ENCODE data around the gene TUT7.
A peak's percentile ranks its signal among the peaks of the same experiment; 100 is the strongest.

Gene TUT7

GRCh38 chr9:86282979-86283535 lies 71.2 kb downstream of the TUT7 start:
- Histone ChIP-seq H3K79me2 (ENCODE audit: insufficient read depth, low read length) (peaks cover 30% of the 10 kb centered on the region), H3K9me2 (replicated peaks; ENCODE audit: insufficient read depth, low read length) (no peaks in the 10 kb centered on the region), H3F3A (ENCODE audit: insufficient read depth) (peaks cover 4% of the 10 kb centered on the region; the same call in 1 of the 2 replicates), H3K9ac (ENCODE audit: low read length) (peak overlapping the region; percentile 67), H2AFZ (ENCODE audit: low read depth, low read length, severe bottlenecking) (peak overlapping the region; percentile 80), H3K36me3 (ENCODE audit: low read length) (no peaks in the 10 kb centered on the region; the same call in 1 of the 2 replicates), H3K9me3 (ENCODE audit: insufficient read depth, low read length) (no peaks in the 10 kb centered on the region), H3K27ac (ENCODE audit: low read depth, low read length) (peak overlapping the region; percentile 28), H3K4me3 (ENCODE audit: insufficient read depth, low read length, poor library complexity, severe bottlenecking) (peak overlapping the region; percentile 85), H3K27me3 (ENCODE audit: low read length) (no peaks in the 10 kb centered on the region), H3K4me2 (ENCODE audit: low read depth, low read length, poor library complexity, severe bottlenecking) (peak overlapping the region; percentile 92), H4K20me1 (ENCODE audit: low read depth, low read length) (0 out of 2 replicates have a peak, but pooled peaks cover 1% of the 10 kb centered on the region)
- TF ChIP-seq EZH2phosphoT487 (conservative IDR thresholded peaks at IDR 0.05; ENCODE audit: low read length) (no peak), CTCF (IDR thresholded peaks at IDR 0.05; ENCODE audit: insufficient read depth, low read length, poor library complexity, severe bottlenecking) (no peak)

DNA sequence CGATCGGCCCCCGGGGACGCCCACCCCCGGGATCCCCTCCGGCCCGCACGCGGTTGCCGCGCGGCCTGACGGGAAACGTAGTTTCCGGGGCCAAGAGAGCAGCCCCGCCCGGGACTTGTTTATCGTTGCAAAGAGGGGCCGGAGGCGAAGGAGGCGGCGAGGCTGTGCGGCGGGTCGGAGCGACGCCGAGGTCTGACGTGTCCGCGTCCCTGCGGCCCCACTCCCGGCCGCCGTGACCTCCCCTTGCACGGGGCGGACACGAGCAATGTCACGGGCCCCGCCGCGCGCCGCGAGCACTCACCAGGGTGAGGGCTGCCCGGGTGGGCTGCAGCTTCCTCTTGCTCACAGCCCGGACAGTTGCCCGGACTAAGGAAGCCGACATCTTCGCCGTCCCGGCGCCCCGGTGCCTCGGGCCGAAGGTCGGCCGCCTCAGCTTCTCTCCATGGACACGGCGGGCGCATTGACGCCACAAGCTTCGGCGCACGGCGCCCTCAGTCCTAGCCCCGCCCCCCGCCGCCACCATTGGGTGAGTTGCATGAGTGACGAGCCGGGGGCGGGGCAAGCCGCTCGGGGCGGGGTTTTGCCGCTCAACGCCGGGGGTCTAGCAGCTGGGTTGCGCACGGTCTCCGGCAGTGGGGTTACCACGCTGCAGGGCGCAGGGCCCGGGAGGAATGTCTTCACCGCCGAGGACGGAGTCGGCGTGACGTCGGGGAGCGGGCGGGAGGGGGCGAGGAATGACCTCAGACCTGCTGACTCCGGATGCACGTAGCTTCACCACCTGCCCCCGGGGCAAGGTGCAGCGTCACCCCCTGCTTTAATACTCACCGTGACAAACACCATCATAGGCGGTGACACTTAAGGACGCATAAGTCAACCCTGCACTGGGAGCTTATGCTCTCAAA lies 71.9 kb downstream of the TUT7 start, which contains the start of gene ISCA1:
Gene ISCA1 (minus strand): TSS at position 462 of the 902 bp plus-strand sequence. CDS start 80 bp downstream, at position 382.
- Histone ChIP-seq H3K4me3 (ENCODE audit: insufficient read depth, low read length, poor library complexity, severe bottlenecking) (peak within 1 kb of the TSS; percentile 85), H3K9me3 (ENCODE audit: insufficient read depth, low read length) (no peaks in the 10 kb centered on the region), H3K27me3 (ENCODE audit: low read length) (no peaks in the 10 kb centered on the region), H3K79me2 (ENCODE audit: insufficient read depth, low read length) (peaks cover 37% of the 10 kb centered on the region), H3K4me2 (ENCODE audit: low read depth, low read length, poor library complexity, severe bottlenecking) (peak within 1 kb of the TSS; percentile 92), H3K27ac (ENCODE audit: low read depth, low read length) (peak within 1 kb of the TSS; percentile 74), H3F3A (ENCODE audit: insufficient read depth) (peaks cover 4% of the 10 kb centered on the region; the same call in 1 of the 2 replicates), H3K9me2 (replicated peaks; ENCODE audit: insufficient read depth, low read length) (no peaks in the 10 kb centered on the region), H4K20me1 (ENCODE audit: low read depth, low read length) (no peaks in the 10 kb centered on the region), H3K9ac (ENCODE audit: low read length) (peak within 1 kb of the TSS; percentile 67), H2AFZ (ENCODE audit: low read depth, low read length, severe bottlenecking) (peak within 1 kb of the TSS; percentile 80), H3K36me3 (ENCODE audit: low read length) (no peaks in the 10 kb centered on the region)
- no peak for TF ChIP-seq CTCF (IDR thresholded peaks at IDR 0.05; ENCODE audit: insufficient read depth, low read length, poor library complexity, severe bottlenecking)
- TF ChIP-seq EZH2phosphoT487 (conservative IDR thresholded peaks at IDR 0.05; ENCODE audit: low read length): no peak

DNA sequence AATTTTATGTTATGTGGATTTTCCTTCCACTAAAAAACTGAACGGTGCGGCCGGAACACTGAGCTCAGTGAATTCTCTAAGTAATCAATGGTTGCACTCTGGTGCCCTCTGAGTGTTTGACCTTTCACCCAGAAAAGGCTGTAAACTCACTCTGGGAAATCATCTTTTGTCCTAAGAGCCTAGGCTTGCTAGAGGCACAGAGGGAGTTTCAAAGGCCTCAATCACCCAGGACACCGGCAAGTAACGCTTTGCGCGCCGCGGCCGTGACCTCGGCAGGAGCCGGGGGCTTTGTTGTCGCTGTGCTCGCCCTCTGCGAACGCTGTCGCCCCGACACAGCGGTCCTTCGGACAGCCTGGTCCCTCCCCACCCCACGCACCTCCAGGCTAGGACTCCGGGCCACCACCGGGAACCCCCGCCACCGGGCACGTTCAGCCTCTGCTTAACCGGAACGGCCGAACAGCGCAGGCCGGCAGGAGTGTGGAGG lies 72.6 kb downstream of the TUT7 start:
- H4K20me1 ChIP-seq (ENCODE audit: low read depth, low read length): no peaks in the 10 kb centered on the region
- peaks cover 44% of the 10 kb centered on the region for H3K79me2 ChIP-seq (ENCODE audit: insufficient read depth, low read length)
- peak overlapping the region; percentile 80 for H2AFZ ChIP-seq (ENCODE audit: low read depth, low read length, severe bottlenecking)
- TF ChIP-seq CTCF (IDR thresholded peaks at IDR 0.05; ENCODE audit: insufficient read depth, low read length, poor library complexity, severe bottlenecking) (no peak), EZH2phosphoT487 (conservative IDR thresholded peaks at IDR 0.05; ENCODE audit: low read length) (no peak)
- peak overlapping the region; percentile 85 for H3K4me3 ChIP-seq (ENCODE audit: insufficient read depth, low read length, poor library complexity, severe bottlenecking)
- H3K9me2 ChIP-seq (replicated peaks; ENCODE audit: insufficient read depth, low read length): no peaks in the 10 kb centered on the region
- no peaks in the 10 kb centered on the region for H3K9me3 ChIP-seq (ENCODE audit: insufficient read depth, low read length)
- peak overlapping the region; percentile 67 for H3K9ac ChIP-seq (ENCODE audit: low read length)
- H3K36me3 ChIP-seq (ENCODE audit: low read length): no peaks in the 10 kb centered on the region
- peak overlapping the region; percentile 74 for H3K27ac ChIP-seq (ENCODE audit: low read depth, low read length)
- peaks cover 4% of the 10 kb centered on the region; the same call in 1 of the 2 replicates for H3F3A ChIP-seq (ENCODE audit: insufficient read depth)
- peak overlapping the region; percentile 92 for H3K4me2 ChIP-seq (ENCODE audit: low read depth, low read length, poor library complexity, severe bottlenecking)
- H3K27me3 ChIP-seq (ENCODE audit: low read length): no peaks in the 10 kb centered on the region

All from SU-DHL-6 (cell line).